ENCODE results near the gene OLFM1. TPM values are rescaled to one million over a fixed set of nuclear protein-coding genes. Genes with fewer than 3 reads are reported as not detected.
"Not testable (repeated sequence)": the region's sequence is repeated elsewhere in the genome, so short reads cannot be mapped to it uniquely, and the experiment has no call there.

The OLFM1 gene
- total RNA-seq, 8 experiments from 2014 or later, result 0.58 to 136 (median 50.1) TPM

DNA sequence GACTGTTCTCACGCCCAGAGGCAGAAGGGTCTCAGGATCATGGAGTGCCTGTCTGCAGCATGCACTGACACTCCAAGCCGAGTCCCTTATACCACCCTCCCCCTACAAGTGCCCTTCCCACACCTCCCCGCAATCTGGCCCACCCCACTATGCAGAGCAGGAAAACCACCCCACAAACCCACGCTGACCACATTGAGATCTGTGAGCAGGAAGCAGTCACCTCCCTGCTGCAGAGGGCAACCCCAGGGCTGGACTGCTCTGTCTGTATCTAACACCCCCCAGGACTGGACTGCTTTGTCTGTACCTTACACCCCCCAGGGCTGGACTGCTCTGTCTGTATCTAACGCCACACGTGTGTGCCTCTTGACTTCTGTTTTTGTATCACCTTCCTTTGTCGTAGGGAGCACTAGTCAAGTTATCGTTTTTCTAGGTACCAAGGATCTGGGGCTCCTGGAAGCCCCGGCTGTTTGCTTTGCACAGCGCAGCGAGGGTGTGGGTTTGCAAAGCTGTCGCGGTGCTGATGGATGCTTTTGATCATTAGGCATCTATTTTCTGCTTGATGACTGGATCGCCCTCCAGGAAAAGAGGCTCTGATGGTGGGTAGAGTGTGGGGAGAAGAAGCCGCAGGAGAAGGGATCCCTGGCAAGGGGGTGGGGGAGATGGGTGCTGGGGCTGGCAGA lies 21.5 kb downstream of the OLFM1 start:
- ATAC-seq (replicated peaks in 6 of 8), result peak in 5 of 8 experiments; percentile 60 to 71 (median 65)
- peaks cover 30 to 38% of the 10 kb centered on the region in 2 donors for H3K4me1 ChIP-seq (replicated peaks in 1 of 2)
- no peak overlapping the region for H3K4me3 ChIP-seq
- WGBS, 10 experiments, result 51 to 100% (median 70%) methylated on average over 1 to 3 of the region's 15 CpGs; no CpG with 5 or more reads in 3 of the 10 experiments
- peak overlapping the region in 1 of 2 donors; percentile 20 for H3K27ac ChIP-seq
- in situ Hi-C loops (cut with MboI; ENCODE audit: low pct_unique_long_range_greater_than_20kb in 2 of 9, low sequenced_read_pairs in 9 of 9, unreplicated experiment in 9 of 9), result no loop called here

DNA sequence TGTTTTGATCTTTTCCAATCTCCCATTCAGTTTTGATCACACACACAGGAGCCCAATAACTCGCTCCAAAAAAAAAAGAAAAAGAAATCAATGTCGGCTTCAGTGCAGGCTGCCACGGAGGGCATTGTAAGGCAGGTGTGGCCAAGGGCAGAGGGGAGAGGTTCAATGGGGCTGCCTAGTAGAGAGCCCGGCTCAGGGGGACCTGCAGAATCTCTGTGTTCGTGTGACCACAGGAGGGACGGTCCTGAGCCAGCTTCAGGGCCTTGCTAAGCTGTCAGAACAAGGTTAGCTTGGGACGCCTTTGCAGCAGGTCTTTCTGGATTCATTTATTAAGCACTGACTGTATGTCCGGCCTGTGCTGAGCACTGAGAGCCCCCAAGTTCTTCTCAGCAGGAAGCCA lies 22.2 kb downstream of the OLFM1 start:
- Histone ChIP-seq H3K4me1 (replicated peaks in 1 of 2) (peaks cover 30 to 38% of the 10 kb centered on the region in 2 donors), H3K27ac (peak overlapping the region in 1 of 2 donors; percentile 20), H3K4me3 (no peak overlapping the region)
- ATAC-seq (replicated peaks in 6 of 8), result no peak
- in situ Hi-C loops (cut with MboI; ENCODE audit: low pct_unique_long_range_greater_than_20kb in 2 of 9, low sequenced_read_pairs in 9 of 9, unreplicated experiment in 9 of 9), result no loop called here
- WGBS, 10 experiments, result 63 to 80% (median 72%) methylated on average over 1 to 6 of the region's 8 CpGs; no CpG with 5 or more reads in 6 of the 10 experiments

DNA sequence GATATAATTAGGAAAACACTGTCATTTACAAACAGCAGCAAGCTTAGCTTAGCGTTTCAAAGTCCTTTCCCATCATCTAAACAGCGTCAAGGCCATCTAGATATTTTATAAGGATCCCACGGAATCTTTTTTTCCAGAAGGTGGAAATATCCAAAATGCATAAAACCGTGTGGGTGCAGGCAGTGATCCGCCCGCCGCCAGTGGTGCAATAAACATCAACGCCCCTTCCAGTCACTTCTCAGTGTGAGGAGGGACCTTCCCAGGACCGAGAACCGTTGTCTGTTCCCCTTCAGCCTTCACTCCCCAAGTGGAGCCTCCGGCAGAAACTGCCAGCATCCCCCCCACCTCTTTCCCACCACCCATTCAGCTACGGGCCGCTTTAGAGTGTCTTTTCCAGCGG lies 22.9 kb downstream of the OLFM1 start:
- Histone ChIP-seq H3K27ac (no peak overlapping the region), H3K4me1 (replicated peaks in 1 of 2) (peaks cover 30 to 38% of the 10 kb centered on the region in 2 donors), H3K4me3 (no peak overlapping the region)
- ATAC-seq (replicated peaks in 6 of 8), result no peak
- WGBS, 10 experiments, result 29 to 100% (median 85%) methylated on average over 1 to 8 of the region's 14 CpGs; no CpG with 5 or more reads in 2 of the 10 experiments
- in situ Hi-C loops (cut with MboI; ENCODE audit: low pct_unique_long_range_greater_than_20kb in 2 of 9, low sequenced_read_pairs in 9 of 9, unreplicated experiment in 9 of 9), result no loop called here

DNA sequence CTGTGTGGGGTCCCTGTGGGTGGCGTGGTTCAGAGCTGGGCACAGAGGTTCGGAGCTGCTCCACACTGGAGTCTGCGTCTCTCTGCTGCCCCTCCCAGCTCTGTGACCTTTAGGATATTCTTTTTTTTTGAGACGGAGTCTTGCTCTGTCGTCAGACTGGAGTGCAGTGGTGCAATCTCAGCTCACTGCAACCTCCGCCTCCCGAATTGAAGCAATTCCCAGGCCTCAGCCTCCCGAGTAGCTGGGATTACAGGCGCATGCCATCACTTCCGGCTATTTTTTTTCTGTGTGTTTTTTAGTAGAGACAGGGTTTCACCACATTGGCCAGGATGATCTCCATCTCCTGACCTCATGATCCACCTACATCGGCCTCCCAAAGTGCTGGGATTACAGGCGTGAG lies 24.1 kb downstream of the OLFM1 start:
- ATAC-seq (replicated peaks in 6 of 8); H3K4me3 ChIP-seq; H3K27ac ChIP-seq; in situ Hi-C loops (cut with MboI; ENCODE audit: low pct_unique_long_range_greater_than_20kb in 2 of 9, low sequenced_read_pairs in 9 of 9, unreplicated experiment in 9 of 9): not testable (repeated sequence)
- H3K4me1 ChIP-seq (replicated peaks in 1 of 2), result peaks cover 30 to 35% of the 10 kb centered on the region in 2 donors
- 50 to 100% (median 79%) methylated on average over 2 to 7 of the region's 12 CpGs; no CpG with 5 or more reads in 4 of the 10 experiments for WGBS, 10 experiments

DNA sequence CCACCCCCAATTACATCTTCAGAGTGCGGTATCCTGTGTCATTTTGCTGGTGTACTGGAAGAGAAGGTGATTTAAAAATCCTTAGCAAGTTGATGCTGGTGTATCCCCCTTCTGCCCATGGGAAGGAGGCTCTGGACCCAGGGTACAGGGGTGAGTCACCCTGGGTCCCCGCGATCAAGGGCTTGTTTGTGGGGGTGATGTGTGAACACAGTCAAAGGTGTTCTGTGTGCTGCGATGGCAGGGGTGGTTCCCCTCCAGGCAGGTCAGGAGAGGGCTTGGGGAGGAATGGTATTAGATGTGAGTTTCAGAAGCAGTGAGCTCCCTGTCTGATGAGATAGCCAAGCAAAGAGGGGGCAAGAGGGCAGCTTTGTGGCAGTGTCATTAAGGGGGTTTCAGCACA lies 28.9 kb downstream of the OLFM1 start:
- 20 to 44% (median 34%) methylated on average over 1 of the region's 4 CpGs; no CpG with 5 or more reads in 6 of the 10 experiments for WGBS, 10 experiments
- in situ Hi-C loops (cut with MboI; ENCODE audit: low pct_unique_long_range_greater_than_20kb in 2 of 9, low sequenced_read_pairs in 9 of 9, unreplicated experiment in 9 of 9), result no loop called here
- ATAC-seq (replicated peaks in 6 of 8), result no peak
- Histone ChIP-seq H3K27ac (no peak overlapping the region), H3K4me3 (no peak overlapping the region), H3K4me1 (replicated peaks in 1 of 2) (peaks cover 0 to 4% of the 10 kb centered on the region in 2 donors)

DNA sequence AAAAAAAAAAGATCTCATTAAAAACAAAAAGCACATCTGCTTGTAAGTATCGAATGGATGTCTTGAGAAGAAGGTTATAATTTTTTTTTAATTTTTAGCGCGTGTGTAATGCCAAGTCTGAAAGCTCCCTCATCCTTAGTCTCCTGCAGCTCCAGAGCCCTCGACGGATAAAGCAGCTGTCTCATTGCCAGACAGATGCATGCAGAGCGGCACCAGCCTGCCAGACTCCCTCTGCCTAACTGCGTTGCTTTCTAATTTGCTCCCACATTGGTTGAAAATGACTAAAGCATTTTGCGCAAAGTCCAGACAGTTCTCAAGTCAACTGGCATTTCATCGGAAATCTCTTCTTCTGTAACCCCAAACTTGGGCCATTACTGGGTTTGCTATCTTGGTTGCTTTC lies 29.4 kb downstream of the OLFM1 start:
- in situ Hi-C loops (cut with MboI; ENCODE audit: low pct_unique_long_range_greater_than_20kb in 2 of 9, low sequenced_read_pairs in 9 of 9, unreplicated experiment in 9 of 9), result no loop called here
- Histone ChIP-seq H3K4me1 (replicated peaks in 1 of 2) (peaks cover 0 to 4% of the 10 kb centered on the region in 2 donors), H3K4me3 (no peak overlapping the region), H3K27ac (no peak overlapping the region)
- 25 to 83% (median 80%) methylated on average over 1 to 9 of the region's 9 CpGs; no CpG with 5 or more reads in 2 of the 10 experiments for WGBS, 10 experiments
- peak in 4 of 8 experiments; percentile 15 to 52 (median 26) for ATAC-seq (replicated peaks in 6 of 8)

DNA sequence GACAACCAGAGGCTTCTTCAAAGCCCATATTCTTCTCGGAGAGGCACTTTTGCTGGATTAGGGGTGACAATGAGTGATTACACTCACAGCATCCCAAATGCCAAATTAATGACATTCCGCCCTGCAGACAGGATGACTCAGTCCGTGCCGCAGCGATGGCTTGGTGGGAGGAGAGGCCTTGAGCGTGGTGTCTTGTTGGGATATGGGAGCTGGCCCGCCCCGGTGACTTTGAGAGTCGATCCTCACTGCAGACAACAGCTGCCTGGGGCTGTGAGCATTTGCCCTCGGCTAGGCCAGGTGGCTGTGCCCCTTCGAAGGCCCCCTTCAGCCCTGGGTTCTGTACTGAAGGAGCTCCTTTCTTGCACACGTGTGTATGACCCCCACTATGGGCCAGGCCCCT lies 29.8 kb downstream of the OLFM1 start:
- H3K4me1 ChIP-seq (replicated peaks in 1 of 2), result peaks cover 0 to 4% of the 10 kb centered on the region in 2 donors
- 40 to 80% (median 62%) methylated on average over 1 to 4 of the region's 12 CpGs; no CpG with 5 or more reads in 6 of the 10 experiments for WGBS, 10 experiments
- no peak overlapping the region for H3K27ac ChIP-seq
- in situ Hi-C loops (cut with MboI; ENCODE audit: low pct_unique_long_range_greater_than_20kb in 2 of 9, low sequenced_read_pairs in 9 of 9, unreplicated experiment in 9 of 9), result no loop called here
- no peak overlapping the region for H3K4me3 ChIP-seq
- peak in 5 of 8 experiments; percentile 69 to 91 (median 89) for ATAC-seq (replicated peaks in 6 of 8)

DNA sequence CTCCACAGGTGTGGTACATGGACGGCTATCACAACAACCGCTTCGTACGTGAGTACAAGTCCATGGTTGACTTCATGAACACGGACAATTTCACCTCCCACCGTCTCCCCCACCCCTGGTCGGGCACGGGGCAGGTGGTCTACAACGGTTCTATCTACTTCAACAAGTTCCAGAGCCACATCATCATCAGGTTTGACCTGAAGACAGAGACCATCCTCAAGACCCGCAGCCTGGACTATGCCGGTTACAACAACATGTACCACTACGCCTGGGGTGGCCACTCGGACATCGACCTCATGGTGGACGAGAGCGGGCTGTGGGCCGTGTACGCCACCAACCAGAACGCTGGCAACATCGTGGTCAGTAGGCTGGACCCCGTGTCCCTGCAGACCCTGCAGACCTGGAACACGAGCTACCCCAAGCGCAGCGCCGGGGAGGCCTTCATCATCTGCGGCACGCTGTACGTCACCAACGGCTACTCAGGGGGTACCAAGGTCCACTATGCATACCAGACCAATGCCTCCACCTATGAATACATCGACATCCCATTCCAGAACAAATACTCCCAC lies 32.1 kb downstream of the OLFM1 start:
- in situ Hi-C loops (cut with MboI; ENCODE audit: low pct_unique_long_range_greater_than_20kb in 2 of 9, low sequenced_read_pairs in 9 of 9, unreplicated experiment in 9 of 9), result no loop called here
- no peak overlapping the region for H3K27ac ChIP-seq
- no peak for ATAC-seq (replicated peaks in 6 of 8)
- H3K4me1 ChIP-seq (replicated peaks in 1 of 2), result peaks cover 0 to 4% of the 10 kb centered on the region in 2 donors
- 90 to 100% (median 94%) methylated on average over 1 to 10 of the region's 30 CpGs; no CpG with 5 or more reads in 6 of the 10 experiments for WGBS, 10 experiments
- no peak overlapping the region for H3K4me3 ChIP-seq

DNA sequence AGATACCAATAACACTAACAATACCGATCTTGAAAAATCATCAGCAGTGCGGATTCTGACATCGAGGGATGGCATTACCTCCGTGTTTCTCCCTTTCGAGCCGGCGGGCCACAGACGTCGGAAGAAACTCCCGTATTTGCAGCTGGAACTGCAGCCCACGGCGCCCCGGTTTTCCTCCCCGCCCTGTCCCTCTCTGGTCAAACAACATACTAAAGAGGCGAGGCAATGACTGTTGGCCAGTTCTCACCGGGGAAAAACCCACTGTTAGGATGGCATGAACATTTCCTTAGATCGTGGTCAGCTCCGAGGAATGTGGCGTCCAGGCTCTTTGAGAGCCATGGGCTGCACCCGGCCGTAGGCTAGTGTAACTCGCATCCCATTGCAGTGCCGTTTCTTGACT lies 32.8 kb downstream of the OLFM1 start:
- 84 to 100% (median 95%) methylated on average over 1 to 8 of the region's 23 CpGs; no CpG with 5 or more reads in 2 of the 10 experiments for WGBS, 10 experiments
- Histone ChIP-seq H3K4me3 (no peak overlapping the region), H3K27ac (no peak overlapping the region), H3K4me1 (replicated peaks in 1 of 2) (peaks cover 0 to 4% of the 10 kb centered on the region in 2 donors)
- no peak for ATAC-seq (replicated peaks in 6 of 8)
- in situ Hi-C loops (cut with MboI; ENCODE audit: low pct_unique_long_range_greater_than_20kb in 2 of 9, low sequenced_read_pairs in 9 of 9, unreplicated experiment in 9 of 9), result no loop called here

DNA sequence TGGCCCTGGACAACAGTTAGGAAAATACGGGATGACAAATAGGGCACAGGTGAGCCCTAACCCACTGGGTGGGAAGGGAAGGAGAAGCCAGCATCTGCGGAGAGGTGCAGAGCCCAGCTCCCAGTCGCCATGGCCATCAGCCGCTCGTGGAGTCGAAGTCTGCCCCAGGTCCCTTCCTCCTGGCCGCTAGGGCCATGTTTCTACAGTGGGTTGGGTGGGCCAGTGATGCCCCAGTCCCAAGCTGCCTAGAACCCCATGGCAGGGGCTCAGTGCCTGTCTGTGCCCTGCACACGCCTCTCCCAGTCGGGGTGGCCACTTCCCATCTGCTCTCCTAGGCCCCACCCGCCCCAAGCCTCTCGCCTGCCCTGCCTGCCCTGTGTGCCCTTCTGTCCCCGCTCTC lies 34.8 kb downstream of the OLFM1 start:
- Histone ChIP-seq H3K4me3 (no peak overlapping the region), H3K27ac (no peak overlapping the region), H3K4me1 (replicated peaks in 1 of 2) (peaks cover 16 to 17% of the 10 kb centered on the region in 2 donors)
- WGBS, 10 experiments, result 30 to 82% (median 70%) methylated on average over 1 to 5 of the region's 12 CpGs; no CpG with 5 or more reads in 7 of the 10 experiments
- ATAC-seq (replicated peaks in 6 of 8), result no peak
- in situ Hi-C loops (cut with MboI; ENCODE audit: low pct_unique_long_range_greater_than_20kb in 2 of 9, low sequenced_read_pairs in 9 of 9, unreplicated experiment in 9 of 9), result no loop called here

DNA sequence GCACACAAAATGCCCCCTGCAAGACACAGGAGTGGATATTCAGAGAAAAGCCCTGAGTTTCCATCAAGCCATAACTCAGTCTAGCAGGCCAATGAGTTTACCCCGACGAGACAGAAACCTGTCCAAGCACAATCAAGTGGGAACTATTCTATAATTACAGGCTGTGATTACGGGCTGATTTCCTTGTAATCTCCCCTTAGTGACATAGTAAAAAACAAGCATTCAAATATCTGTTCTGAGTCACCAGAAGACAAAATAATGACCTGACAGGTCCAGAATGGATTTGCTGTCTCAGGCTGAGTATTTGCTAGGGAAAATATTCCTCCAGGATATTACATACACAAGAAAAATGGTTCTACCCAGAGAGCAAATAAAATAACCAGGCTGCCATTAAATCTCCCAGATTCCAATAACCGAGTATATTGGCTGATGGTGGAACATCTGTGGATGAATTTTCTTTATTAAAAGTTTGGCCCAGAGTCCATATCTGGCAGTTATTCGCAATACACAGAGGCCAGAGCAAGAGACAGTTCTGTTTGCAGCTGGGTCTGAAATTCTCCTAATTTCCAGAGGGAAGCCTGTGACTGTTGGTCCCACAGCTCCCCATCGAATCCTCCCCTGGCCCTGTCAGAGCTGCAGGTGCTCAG lies 35.8 kb downstream of the OLFM1 start:
- peaks cover 25 to 26% of the 10 kb centered on the region in 2 donors for H3K4me1 ChIP-seq (replicated peaks in 1 of 2)
- no peak overlapping the region for H3K4me3 ChIP-seq
- WGBS, 10 experiments, result 0 to 100% (median 80%) methylated on average over 1 to 6 of the region's 6 CpGs
- H3K27ac ChIP-seq, result no peak overlapping the region
- ATAC-seq (replicated peaks in 6 of 8), result peak in 3 of 8 experiments; percentile 21 to 44 (median 23)
- in situ Hi-C loops (cut with MboI; ENCODE audit: low pct_unique_long_range_greater_than_20kb in 2 of 9, low sequenced_read_pairs in 9 of 9, unreplicated experiment in 9 of 9), result no loop called here

DNA sequence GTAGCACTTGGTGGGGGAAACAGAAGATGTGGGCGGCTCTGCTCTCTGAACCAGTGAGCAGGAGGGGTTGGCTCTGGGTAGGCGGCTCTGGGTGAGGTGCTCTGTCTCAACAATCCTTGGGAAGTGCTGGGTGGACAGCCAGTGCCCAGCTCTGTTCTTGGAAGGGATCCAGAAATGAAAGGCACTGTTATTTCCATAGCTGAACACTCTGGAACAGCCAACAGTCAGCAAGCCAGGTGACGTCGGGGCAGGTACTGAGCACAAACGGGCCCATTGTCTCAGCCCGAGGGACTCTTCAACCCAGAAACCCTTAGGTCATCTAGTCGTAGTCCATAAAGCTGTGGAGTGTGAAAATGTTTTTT lies 36.3 kb downstream of the OLFM1 start:
- no peak overlapping the region for H3K4me3 ChIP-seq
- ATAC-seq (replicated peaks in 6 of 8), result no peak
- WGBS, 10 experiments, result 0 to 94% (median 83%) methylated on average over 1 to 5 of the region's 7 CpGs; no CpG with 5 or more reads in 5 of the 10 experiments
- in situ Hi-C loops (cut with MboI; ENCODE audit: low pct_unique_long_range_greater_than_20kb in 2 of 9, low sequenced_read_pairs in 9 of 9, unreplicated experiment in 9 of 9), result no loop called here
- no peak overlapping the region for H3K27ac ChIP-seq
- H3K4me1 ChIP-seq (replicated peaks in 1 of 2), result peaks cover 30 to 32% of the 10 kb centered on the region in 2 donors

Data from motor neuron (in vitro differentiated cells).